HFFc6 (cell line): ENCODE measurements around the gene BRD4. TPM values are rescaled to one million over a fixed set of nuclear protein-coding genes. Genes with fewer than 3 reads are reported as not detected.

Experiments used
- DNase-seq: peaks from one replicate; pipeline ENCODE4 v3.0.0-alpha.2; 2018
- H3K27ac Mint-ChIP-seq: 2 replicates; pipeline ENCODE4 v1.8.0; 2020; ENCODE audit warnings: mild to moderate bottlenecking, mixed read lengths
- H3K27me3 Mint-ChIP-seq: 2 replicates; pipeline ENCODE4 v1.8.0; 2021; ENCODE audit warnings: mild to moderate bottlenecking, moderate library complexity, mixed read lengths; ENCODE audit not compliant: insufficient read depth
- H3K36me3 Mint-ChIP-seq: 2 replicates; pipeline ENCODE4 v1.8.0; 2021; ENCODE audit warnings: low read depth, mixed read lengths
- H3K4me1 Mint-ChIP-seq: 2 replicates; pipeline ENCODE4 v1.8.0; 2020; ENCODE audit warnings: low read depth, mixed read lengths
- H3K4me3 Mint-ChIP-seq: 2 replicates; pipeline ENCODE4 v1.8.0; 2020; ENCODE audit warnings: mild to moderate bottlenecking, moderate library complexity, mixed read lengths
- H3K9me3 Mint-ChIP-seq: 2 replicates; pipeline ENCODE4 v1.8.0; 2020; ENCODE audit warnings: mild to moderate bottlenecking, mixed read lengths
- total RNA-seq, 6 experiments: library from RNA; stranded (reverse); fragmentation: NEBNext Ultra II Directional; extraction: Animal tissue kit (Norgen Biotek cat#: 25700); gene quantifications; 2 replicates in 1 of 6; 3 replicates in 5 of 6; pipeline ENCODE4 v1.2.3, GENCODE V29; 2021
- TF ChIP-seq, protein P1 (sequence below): fragments of 200-600 bp; sonication (generic); IDR thresholded peaks from 2 replicates; pipeline ENCODE4 v1.5.0; 2021; ENCODE audit warnings: antibody characterized with exemption, mild to moderate bottlenecking

Gene BRD4
- total RNA-seq, 6 experiments from 2014 or later = 74.9 to 85.2 (median 81.5) TPM

DNA sequence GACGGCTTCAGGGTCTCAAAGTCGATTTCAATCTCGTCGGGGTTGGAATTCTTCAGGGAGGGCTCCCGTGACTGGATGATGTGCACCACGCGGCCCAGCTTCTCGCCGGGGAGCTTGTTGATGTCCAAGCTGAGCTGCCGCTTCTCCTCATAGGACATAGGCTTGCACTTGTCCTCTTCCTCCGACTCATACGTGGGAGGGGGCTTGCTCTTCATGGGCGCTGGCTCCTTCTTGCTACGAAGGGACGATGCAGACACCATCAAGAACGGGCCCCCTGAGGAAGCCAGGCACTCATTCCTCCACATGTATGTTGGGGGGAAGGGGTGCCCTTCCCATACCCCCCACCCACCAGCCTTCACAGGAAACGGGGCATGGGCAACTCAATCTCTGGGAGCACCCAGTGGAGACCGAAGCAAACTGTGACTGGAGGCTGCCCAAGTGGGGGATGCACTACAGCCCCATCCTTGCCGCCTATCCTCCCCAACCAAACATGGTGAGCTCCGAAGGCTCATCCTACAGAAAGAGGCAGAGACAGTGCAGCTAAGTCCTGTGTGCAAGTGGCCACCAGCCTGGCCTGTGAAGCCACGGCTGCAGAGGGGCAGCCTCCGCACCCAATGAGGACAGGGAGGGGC is 76.9 kb downstream of the BRD4 start:
- Mint-ChIP-seq H3K9me3 (no peaks in the 10 kb centered on the region), H3K4me1 (peaks cover 33% of the 10 kb centered on the region), H3K27me3 (peaks cover 10% of the 10 kb centered on the region), H3K36me3 (peaks cover 24% of the 10 kb centered on the region), H3K4me3 (no peak overlapping the region), H3K27ac (no peak overlapping the region; the same call in 1 of the 2 replicates)
- TF ChIP-seq, protein P1, sequence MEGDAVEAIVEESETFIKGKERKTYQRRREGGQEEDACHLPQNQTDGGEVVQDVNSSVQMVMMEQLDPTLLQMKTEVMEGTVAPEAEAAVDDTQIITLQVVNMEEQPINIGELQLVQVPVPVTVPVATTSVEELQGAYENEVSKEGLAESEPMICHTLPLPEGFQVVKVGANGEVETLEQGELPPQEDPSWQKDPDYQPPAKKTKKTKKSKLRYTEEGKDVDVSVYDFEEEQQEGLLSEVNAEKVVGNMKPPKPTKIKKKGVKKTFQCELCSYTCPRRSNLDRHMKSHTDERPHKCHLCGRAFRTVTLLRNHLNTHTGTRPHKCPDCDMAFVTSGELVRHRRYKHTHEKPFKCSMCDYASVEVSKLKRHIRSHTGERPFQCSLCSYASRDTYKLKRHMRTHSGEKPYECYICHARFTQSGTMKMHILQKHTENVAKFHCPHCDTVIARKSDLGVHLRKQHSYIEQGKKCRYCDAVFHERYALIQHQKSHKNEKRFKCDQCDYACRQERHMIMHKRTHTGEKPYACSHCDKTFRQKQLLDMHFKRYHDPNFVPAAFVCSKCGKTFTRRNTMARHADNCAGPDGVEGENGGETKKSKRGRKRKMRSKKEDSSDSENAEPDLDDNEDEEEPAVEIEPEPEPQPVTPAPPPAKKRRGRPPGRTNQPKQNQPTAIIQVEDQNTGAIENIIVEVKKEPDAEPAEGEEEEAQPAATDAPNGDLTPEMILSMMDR = no peak
- no peak for DNase-seq

DNA sequence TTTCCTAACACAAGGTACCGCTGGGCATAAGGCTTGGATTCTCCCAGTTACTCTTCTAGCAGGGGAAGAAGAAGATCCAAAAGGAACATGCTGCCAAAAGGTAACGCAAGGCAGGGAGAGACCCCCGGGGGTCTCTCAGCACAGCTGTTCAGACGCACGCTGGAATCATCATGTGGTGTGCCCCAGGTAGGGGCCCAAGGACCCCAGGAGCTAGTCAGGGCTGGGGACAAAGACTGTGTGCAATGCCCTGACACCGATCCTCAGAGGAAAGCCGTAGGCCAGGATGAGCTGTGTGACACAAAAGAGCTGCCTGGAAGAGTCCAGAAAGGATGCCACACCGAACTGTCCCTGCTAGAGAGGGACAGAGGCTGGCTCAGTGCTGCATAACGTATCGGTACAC is 77.8 kb downstream of the BRD4 start:
- Mint-ChIP-seq H3K4me1 (peaks cover 43% of the 10 kb centered on the region), H3K27me3 (peaks cover 8% of the 10 kb centered on the region; the same call in 1 of the 2 replicates), H3K27ac (peak overlapping the region; percentile 56; the same call in 1 of the 2 replicates), H3K9me3 (no peaks in the 10 kb centered on the region), H3K4me3 (no peak overlapping the region), H3K36me3 (peaks cover 24% of the 10 kb centered on the region)
- TF ChIP-seq, protein P1 = no peak
- DNase-seq = no peak

DNA sequence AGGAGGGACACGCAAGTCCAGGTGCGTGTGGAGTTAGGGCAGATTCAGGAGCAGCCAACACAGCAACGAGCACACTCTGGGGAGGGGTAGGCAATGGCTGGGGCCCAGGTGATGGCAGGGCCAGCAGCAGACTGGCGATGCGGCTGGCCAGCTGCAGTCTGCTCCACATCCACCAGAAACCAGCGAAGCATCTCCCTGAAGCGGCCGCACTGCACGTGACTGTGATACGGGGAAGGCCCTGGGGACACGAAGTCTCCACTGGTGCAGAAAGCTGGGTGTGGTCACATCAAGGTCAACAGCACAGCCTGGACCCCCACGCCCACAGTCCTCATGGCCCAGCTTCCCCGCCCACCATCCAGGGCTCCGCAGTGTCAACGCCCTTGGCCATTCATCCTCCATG is 78.8 kb downstream of the BRD4 start:
- H3K36me3 Mint-ChIP-seq = peaks cover 24% of the 10 kb centered on the region
- peaks cover 8% of the 10 kb centered on the region; the same call in 1 of the 2 replicates for H3K27me3 Mint-ChIP-seq
- TF ChIP-seq, protein P1 = no peak
- H3K9me3 Mint-ChIP-seq = no peaks in the 10 kb centered on the region
- peaks cover 53% of the 10 kb centered on the region for H3K4me1 Mint-ChIP-seq
- H3K4me3 Mint-ChIP-seq = no peak overlapping the region
- no peak for DNase-seq
- peak overlapping the region; percentile 56; the same call in 1 of the 2 replicates for H3K27ac Mint-ChIP-seq

DNA sequence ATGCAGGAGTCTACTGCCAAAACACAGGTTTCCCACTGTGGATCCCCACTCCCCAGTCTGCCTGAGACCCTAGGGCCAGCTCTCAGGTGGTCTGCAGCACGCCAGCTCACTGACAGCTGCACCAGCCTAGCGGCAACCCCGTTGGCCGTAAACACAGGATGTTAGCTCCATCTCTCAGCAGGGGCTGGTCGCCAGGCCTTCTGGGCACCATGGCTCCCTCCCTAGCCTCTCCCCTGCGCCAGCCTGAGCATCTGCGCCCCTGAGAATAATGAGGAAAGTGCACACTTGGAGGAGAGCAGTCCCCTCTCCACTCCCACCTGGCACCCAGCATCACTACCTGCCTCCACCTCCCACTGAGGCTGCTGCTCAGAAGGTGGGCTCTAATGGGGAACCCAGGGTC is 79.3 kb downstream of the BRD4 start:
- peaks cover 24% of the 10 kb centered on the region for H3K36me3 Mint-ChIP-seq
- H3K4me3 Mint-ChIP-seq = no peak overlapping the region
- no peak for DNase-seq
- TF ChIP-seq, protein P1 = no peak
- no peaks in the 10 kb centered on the region for H3K9me3 Mint-ChIP-seq
- H3K27ac Mint-ChIP-seq = peak overlapping the region; percentile 96
- peaks cover 58% of the 10 kb centered on the region for H3K4me1 Mint-ChIP-seq
- peaks cover 8% of the 10 kb centered on the region; the same call in 1 of the 2 replicates for H3K27me3 Mint-ChIP-seq

DNA sequence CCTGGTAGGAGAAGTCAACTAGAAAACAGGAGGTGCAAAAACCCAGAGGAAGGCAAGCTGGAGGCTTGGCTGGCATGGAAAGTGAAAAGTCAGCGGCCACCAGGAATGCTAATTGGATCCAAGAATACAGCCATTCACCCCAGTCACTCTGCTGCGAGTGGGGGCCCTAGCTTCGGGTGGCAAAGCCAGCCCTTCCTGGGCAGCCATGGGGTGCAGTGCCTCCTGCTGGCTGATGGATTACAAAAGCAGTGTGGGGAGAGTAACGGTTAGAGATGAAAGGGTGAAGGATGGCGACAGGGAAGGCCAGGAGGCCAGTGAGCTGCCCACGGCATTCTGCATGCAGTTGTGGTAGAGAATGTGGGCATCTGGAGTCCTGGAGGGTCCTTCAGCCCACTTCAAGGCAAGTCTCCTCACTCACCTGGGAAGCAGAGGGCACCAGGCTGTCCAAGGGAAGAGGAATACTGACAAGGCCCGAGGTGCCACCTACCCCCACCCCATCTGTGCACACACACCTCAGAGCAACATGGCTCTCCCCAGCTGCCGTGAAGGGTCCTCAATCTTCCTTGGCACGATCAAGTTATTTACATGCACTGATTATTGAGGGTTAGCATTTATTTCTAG is 79.8 kb downstream of the BRD4 start:
- Mint-ChIP-seq H3K4me3 (peak overlapping the region; percentile 73), H3K27me3 (peaks cover 5% of the 10 kb centered on the region; the same call in 1 of the 2 replicates), H3K27ac (peak overlapping the region; percentile 96), H3K36me3 (peaks cover 24% of the 10 kb centered on the region), H3K4me1 (peaks cover 63% of the 10 kb centered on the region), H3K9me3 (no peaks in the 10 kb centered on the region)
- TF ChIP-seq, protein P1 = peak; percentile 85
- DNase-seq = peak; percentile 65
